Measurements from ENCODE around the gene B4GALT1.

The B4GALT1 gene

GRCh38 chr9:33137781-33138264 is 29.3 kb downstream of the B4GALT1 start:
- H3K14ac ChIP-seq (ENCODE audit: low read length in 2 of 2) = no peak overlapping the region
- H3K9ac ChIP-seq (ENCODE audit: low read length) = no peak overlapping the region
- no peak overlapping the region for H3K23ac ChIP-seq (ENCODE audit: low read length in 2 of 2)
- no peak overlapping the region for H3K27ac ChIP-seq (ENCODE audit: low read length, poor library complexity, severe bottlenecking)
- H3K4ac ChIP-seq (ENCODE audit: low read depth in 1 of 2, low read length in 2 of 2) = no peak overlapping the region
- no peak overlapping the region for H2BK12ac ChIP-seq (ENCODE audit: low read length in 2 of 2)
- peaks cover 33% of the 10 kb centered on the region for H3K79me1 ChIP-seq (replicated peaks; ENCODE audit: low read length, poor library complexity, severe bottlenecking)
- H2BK15ac ChIP-seq (ENCODE audit: low read depth, poor library complexity, severe bottlenecking) = no peak overlapping the region
- no peaks in the 10 kb centered on the region for H3K27me3 ChIP-seq (ENCODE audit: control insufficient read depth in 1 of 2, insufficient read depth in 1 of 2, low read length in 2 of 2)
- WGBS = 96% methylated on average over 11 of the region's 11 CpGs
- H2BK120ac ChIP-seq (ENCODE audit: low read depth, low read length) = no peak overlapping the region
- no peaks in the 10 kb centered on the region for H3K9me3 ChIP-seq (ENCODE audit: control insufficient read depth, low read length)
- no peak overlapping the region for H3K4me2 ChIP-seq (ENCODE audit: low read length, poor library complexity, severe bottlenecking)
- H2AFZ ChIP-seq (ENCODE audit: low read depth, low read length) = no peak overlapping the region
- no peak overlapping the region for H2BK5ac ChIP-seq (ENCODE audit: low read depth, low read length, poor library complexity, severe bottlenecking)
- peaks cover 38% of the 10 kb centered on the region for H3K4me1 ChIP-seq (ENCODE audit: control insufficient read depth, insufficient read depth, low read depth, low read length)
- H3K4me3 ChIP-seq (ENCODE audit: insufficient read depth in 1 of 2, low read depth in 1 of 2, low read length in 2 of 2) = no peak overlapping the region
- H3K36me3 ChIP-seq (ENCODE audit: control insufficient read depth in 1 of 2, insufficient read depth in 2 of 2, low read depth in 1 of 2, low read length in 2 of 2) = peaks cover 17 to 21% of the 10 kb centered on the region in 2 experiments
- no peak overlapping the region for H3K18ac ChIP-seq (ENCODE audit: low read depth in 1 of 2, low read length in 2 of 2)
- DNase-seq = no peak
- H4K91ac ChIP-seq (ENCODE audit: low read length) = no peak overlapping the region
- H4K8ac ChIP-seq (ENCODE audit: low read length) = no peak overlapping the region
- H2AK5ac ChIP-seq (ENCODE audit: low read length, severe bottlenecking) = peak overlapping the region; percentile 24

- peaks cover 41% of the 10 kb centered on the region for H3K4me1 ChIP-seq (ENCODE audit: control insufficient read depth, insufficient read depth, low read depth, low read length)
- DNase-seq = no peak
- no peak overlapping the region for H2AFZ ChIP-seq (ENCODE audit: low read depth, low read length)
- no peak overlapping the region for H4K91ac ChIP-seq (ENCODE audit: low read length)
- 94% methylated on average over 10 of the region's 10 CpGs for WGBS
- H2BK5ac ChIP-seq (ENCODE audit: low read depth, low read length, poor library complexity, severe bottlenecking) = no peak overlapping the region
- H3K9me3 ChIP-seq (ENCODE audit: control insufficient read depth, low read length) = no peaks in the 10 kb centered on the region
- H4K8ac ChIP-seq (ENCODE audit: low read length) = no peak overlapping the region
- H3K27me3 ChIP-seq (ENCODE audit: control insufficient read depth in 1 of 2, insufficient read depth in 1 of 2, low read length in 2 of 2) = no peaks in the 10 kb centered on the region
- peak overlapping the region in 1 of 2 experiments; percentile 18 for H3K14ac ChIP-seq (ENCODE audit: low read length in 2 of 2)
- peaks cover 17 to 21% of the 10 kb centered on the region in 2 experiments for H3K36me3 ChIP-seq (ENCODE audit: control insufficient read depth in 1 of 2, insufficient read depth in 2 of 2, low read depth in 1 of 2, low read length in 2 of 2)
- no peak overlapping the region for H3K23ac ChIP-seq (ENCODE audit: low read length in 2 of 2)
- no peak overlapping the region for H3K4me2 ChIP-seq (ENCODE audit: low read length, poor library complexity, severe bottlenecking)
- H3K27ac ChIP-seq (ENCODE audit: low read length, poor library complexity, severe bottlenecking) = no peak overlapping the region
- peak overlapping the region; percentile 13 for H2BK15ac ChIP-seq (ENCODE audit: low read depth, poor library complexity, severe bottlenecking)
- H2AK5ac ChIP-seq (ENCODE audit: low read length, severe bottlenecking) = no peak overlapping the region
- peak overlapping the region in 1 of 2 experiments; percentile 42 for H3K18ac ChIP-seq (ENCODE audit: low read depth in 1 of 2, low read length in 2 of 2)
- H3K9ac ChIP-seq (ENCODE audit: low read length) = no peak overlapping the region
- H3K79me1 ChIP-seq (replicated peaks; ENCODE audit: low read length, poor library complexity, severe bottlenecking) = peaks cover 33% of the 10 kb centered on the region
- no peak overlapping the region for H2BK120ac ChIP-seq (ENCODE audit: low read depth, low read length)
- no peak overlapping the region for H3K4ac ChIP-seq (ENCODE audit: low read depth in 1 of 2, low read length in 2 of 2)
- H3K4me3 ChIP-seq (ENCODE audit: insufficient read depth in 1 of 2, low read depth in 1 of 2, low read length in 2 of 2) = no peak overlapping the region
- H2BK12ac ChIP-seq (ENCODE audit: low read length in 2 of 2) = no peak overlapping the region
Measured at GRCh38 chr9:33136721-33137670, 30.1 kb downstream of the B4GALT1 start.

- H2BK120ac ChIP-seq (ENCODE audit: low read depth, low read length) = no peak overlapping the region
- peak overlapping the region; percentile 18 for H3K9ac ChIP-seq (ENCODE audit: low read length)
- peaks cover 22 to 29% of the 10 kb centered on the region in 2 experiments for H3K36me3 ChIP-seq (ENCODE audit: control insufficient read depth in 1 of 2, insufficient read depth in 2 of 2, low read depth in 1 of 2, low read length in 2 of 2)
- H3K18ac ChIP-seq (ENCODE audit: low read depth in 1 of 2, low read length in 2 of 2) = no peak overlapping the region
- no peak overlapping the region for H3K4me3 ChIP-seq (ENCODE audit: insufficient read depth in 1 of 2, low read depth in 1 of 2, low read length in 2 of 2)
- H3K4ac ChIP-seq (ENCODE audit: low read depth in 1 of 2, low read length in 2 of 2) = no peak overlapping the region
- no peak overlapping the region for H2AFZ ChIP-seq (ENCODE audit: low read depth, low read length)
- H4K8ac ChIP-seq (ENCODE audit: low read length) = no peak overlapping the region
- H4K91ac ChIP-seq (ENCODE audit: low read length) = peak overlapping the region; percentile 6
- 81% methylated on average over 8 of the region's 8 CpGs for WGBS
- peaks cover 33% of the 10 kb centered on the region for H3K79me1 ChIP-seq (replicated peaks; ENCODE audit: low read length, poor library complexity, severe bottlenecking)
- no peak overlapping the region for H2BK5ac ChIP-seq (ENCODE audit: low read depth, low read length, poor library complexity, severe bottlenecking)
- no peak overlapping the region for H3K27ac ChIP-seq (ENCODE audit: low read length, poor library complexity, severe bottlenecking)
- no peak overlapping the region for H2BK15ac ChIP-seq (ENCODE audit: low read depth, poor library complexity, severe bottlenecking)
- H3K14ac ChIP-seq (ENCODE audit: low read length in 2 of 2) = no peak overlapping the region
- H3K4me1 ChIP-seq (ENCODE audit: control insufficient read depth, insufficient read depth, low read depth, low read length) = peaks cover 40% of the 10 kb centered on the region
- no peak overlapping the region for H2AK5ac ChIP-seq (ENCODE audit: low read length, severe bottlenecking)
- H3K27me3 ChIP-seq (ENCODE audit: control insufficient read depth in 1 of 2, insufficient read depth in 1 of 2, low read length in 2 of 2) = no peaks in the 10 kb centered on the region
- H3K9me3 ChIP-seq (ENCODE audit: control insufficient read depth, low read length) = no peaks in the 10 kb centered on the region
- H2BK12ac ChIP-seq (ENCODE audit: low read length in 2 of 2) = no peak overlapping the region
- H3K23ac ChIP-seq (ENCODE audit: low read length in 2 of 2) = no peak overlapping the region
- DNase-seq = no peak
- H3K4me2 ChIP-seq (ENCODE audit: low read length, poor library complexity, severe bottlenecking) = no peak overlapping the region
Measured at GRCh38 chr9:33135470-33135958, 31.6 kb downstream of the B4GALT1 start.

GRCh38 chr9:33135031-33135461 is 32.1 kb downstream of the B4GALT1 start:
- Histone ChIP-seq H3K36me3 (ENCODE audit: control insufficient read depth in 1 of 2, insufficient read depth in 2 of 2, low read depth in 1 of 2, low read length in 2 of 2) (peaks cover 22 to 31% of the 10 kb centered on the region in 2 experiments), H4K8ac (ENCODE audit: low read length) (no peak overlapping the region), H2BK15ac (ENCODE audit: low read depth, poor library complexity, severe bottlenecking) (no peak overlapping the region), H3K9me3 (ENCODE audit: control insufficient read depth, low read length) (no peaks in the 10 kb centered on the region), H3K9ac (ENCODE audit: low read length) (peak overlapping the region; percentile 18), H3K23ac (ENCODE audit: low read length in 2 of 2) (no peak overlapping the region), H2BK120ac (ENCODE audit: low read depth, low read length) (no peak overlapping the region), H2BK12ac (ENCODE audit: low read length in 2 of 2) (no peak overlapping the region), H2BK5ac (ENCODE audit: low read depth, low read length, poor library complexity, severe bottlenecking) (no peak overlapping the region), H4K91ac (ENCODE audit: low read length) (no peak overlapping the region), H3K4me1 (ENCODE audit: control insufficient read depth, insufficient read depth, low read depth, low read length) (peaks cover 40% of the 10 kb centered on the region), H3K27me3 (ENCODE audit: control insufficient read depth in 1 of 2, insufficient read depth in 1 of 2, low read length in 2 of 2) (no peaks in the 10 kb centered on the region), H3K4me2 (ENCODE audit: low read length, poor library complexity, severe bottlenecking) (no peak overlapping the region), H3K4me3 (ENCODE audit: insufficient read depth in 1 of 2, low read depth in 1 of 2, low read length in 2 of 2) (no peak overlapping the region), H3K4ac (ENCODE audit: low read depth in 1 of 2, low read length in 2 of 2) (no peak overlapping the region), H3K79me1 (replicated peaks; ENCODE audit: low read length, poor library complexity, severe bottlenecking) (peaks cover 33% of the 10 kb centered on the region), H2AFZ (ENCODE audit: low read depth, low read length) (no peak overlapping the region), H3K18ac (ENCODE audit: low read depth in 1 of 2, low read length in 2 of 2) (no peak overlapping the region), H2AK5ac (ENCODE audit: low read length, severe bottlenecking) (no peak overlapping the region), H3K27ac (ENCODE audit: low read length, poor library complexity, severe bottlenecking) (no peak overlapping the region), H3K14ac (ENCODE audit: low read length in 2 of 2) (no peak overlapping the region)
- WGBS = 97% methylated on average over 8 of the region's 8 CpGs
- no peak for DNase-seq

All from mesenchymal stem cell (in vitro differentiated cells and primary cell).